Left lung (tissue), 10 donors: ENCODE measurements around the gene ATP7B. TPM values are rescaled to one million over a fixed set of nuclear protein-coding genes. Genes with fewer than 3 reads are reported as not detected.

Experiments used
- ATAC-seq: fragments of 200-7000 bp; cut with Tn5 transposase; one replicate; pipeline ENCODE4 v1.9.1; 2020; ENCODE audit warnings: moderate library complexity
- DNase-seq, 4 donors: peaks; one replicate each; pipeline ENCODE4 v3.0.0-alpha.2; 2013 to 2020
- H3K27ac ChIP-seq, 2 donors: fragments of 200-600 bp; sonication (generic) in 1 of 2; one replicate each; pipeline versions ENCODE4 v1.5.0 to v1.8.0; 2020 to 2021
- H3K27me3 ChIP-seq, 2 donors: fragments of 200-600 bp; sonication (generic) in 1 of 2; one replicate each; pipeline versions ENCODE4 v1.5.0 to v1.8.0; 2020 to 2021
- H3K36me3 ChIP-seq, 2 donors: fragments of 200-600 bp; sonication (generic) in 1 of 2; one replicate each; pipeline versions ENCODE4 v1.5.0 to v1.8.0; 2020 to 2021
- H3K4me1 ChIP-seq, 2 donors: fragments of 200-600 bp; one replicate each; pipeline ENCODE4 v1.8.0; 2021
- H3K4me3 ChIP-seq, 2 donors: fragments of 200-600 bp; sonication (generic) in 1 of 2; one replicate each; pipeline versions ENCODE4 v1.5.0 to v1.8.0; 2020 to 2021; ENCODE audit warnings: mild to moderate bottlenecking in 1 of 2
- H3K9me3 ChIP-seq, 2 donors: fragments of 200-600 bp; sonication (generic) in 1 of 2; one replicate each; pipeline versions ENCODE4 v1.5.0 to v1.8.0; 2020 to 2021
- intact Hi-C, 2 donors: fragments of 100-400 bp; cut with DNase I; formaldehyde crosslinking; loops; one replicate each; pipeline versions ENCODE4 v1.11.2 to v1.14.2; 2022
- polyA plus RNA-seq, 6 donors: library from polyadenylated mRNA; unstranded; fragments of 120-200 nt; gene quantifications; one replicate each; pipeline ENCODE4 v1.2.1, GENCODE V29; 2013; ENCODE audit not compliant: insufficient read length in 6 of 6
- total RNA-seq, 2 donors: library from RNA; stranded (reverse); fragmentation: NEBNext Ultra II Directional; extraction: Animal tissue kit (Norgen Biotek cat#: 25700); gene quantifications; one replicate each; pipeline ENCODE4 v1.2.1, GENCODE V29; 2021
- TF ChIP-seq, protein P1 (sequence below), 2 donors: fragments of 200-600 bp; sonication (generic) in 1 of 2; IDR thresholded peaks; one replicate each; pipeline versions ENCODE4 v1.5.0 to v1.8.0; 2021; ENCODE audit warnings: antibody characterized with exemption in 2 of 2
- donor health status: DM: no; HTN: yes; CAD: no.
- donor health status: DM: no; HTN: no; CAD: no.

ATP7B gene
- total and polyA plus RNA-seq, 8 donors, result 5.9 to 20.5 (median 18.4) TPM

DNA sequence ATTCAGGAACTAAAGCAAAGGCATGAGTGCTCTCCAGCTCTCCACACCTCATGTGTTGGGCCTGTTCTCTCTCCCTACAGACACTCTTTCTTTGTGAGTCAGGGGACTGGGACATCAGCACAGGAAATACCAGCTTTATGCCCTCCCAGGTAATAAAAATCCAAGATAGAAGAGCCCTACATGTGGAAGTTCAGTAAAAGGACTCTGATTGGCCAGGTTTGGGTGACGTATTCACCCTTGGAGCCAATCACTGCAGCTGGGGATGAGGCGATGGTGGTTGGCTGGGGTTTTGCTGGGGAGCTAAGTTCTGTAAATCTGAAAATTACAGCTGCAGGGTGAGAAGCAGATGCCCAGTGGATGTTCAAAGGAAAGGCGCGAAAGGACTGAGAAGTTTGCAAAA is 117.0 kb downstream of the ATP7B start:
- DNase-seq (no peak), ATAC-seq (no peak)
- Histone ChIP-seq H3K27ac (no peak overlapping the region), H3K4me1 (no peaks in the 10 kb centered on the region), H3K36me3 (no peaks in the 10 kb centered on the region), H3K4me3 (no peak overlapping the region), H3K27me3 (no peaks in the 10 kb centered on the region), H3K9me3 (no peaks in the 10 kb centered on the region)
- TF ChIP-seq, protein P1, sequence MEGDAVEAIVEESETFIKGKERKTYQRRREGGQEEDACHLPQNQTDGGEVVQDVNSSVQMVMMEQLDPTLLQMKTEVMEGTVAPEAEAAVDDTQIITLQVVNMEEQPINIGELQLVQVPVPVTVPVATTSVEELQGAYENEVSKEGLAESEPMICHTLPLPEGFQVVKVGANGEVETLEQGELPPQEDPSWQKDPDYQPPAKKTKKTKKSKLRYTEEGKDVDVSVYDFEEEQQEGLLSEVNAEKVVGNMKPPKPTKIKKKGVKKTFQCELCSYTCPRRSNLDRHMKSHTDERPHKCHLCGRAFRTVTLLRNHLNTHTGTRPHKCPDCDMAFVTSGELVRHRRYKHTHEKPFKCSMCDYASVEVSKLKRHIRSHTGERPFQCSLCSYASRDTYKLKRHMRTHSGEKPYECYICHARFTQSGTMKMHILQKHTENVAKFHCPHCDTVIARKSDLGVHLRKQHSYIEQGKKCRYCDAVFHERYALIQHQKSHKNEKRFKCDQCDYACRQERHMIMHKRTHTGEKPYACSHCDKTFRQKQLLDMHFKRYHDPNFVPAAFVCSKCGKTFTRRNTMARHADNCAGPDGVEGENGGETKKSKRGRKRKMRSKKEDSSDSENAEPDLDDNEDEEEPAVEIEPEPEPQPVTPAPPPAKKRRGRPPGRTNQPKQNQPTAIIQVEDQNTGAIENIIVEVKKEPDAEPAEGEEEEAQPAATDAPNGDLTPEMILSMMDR (IDR thresholded peaks at IDR 0.05), result no peak
- intact Hi-C loops, result no loop called here

DNA sequence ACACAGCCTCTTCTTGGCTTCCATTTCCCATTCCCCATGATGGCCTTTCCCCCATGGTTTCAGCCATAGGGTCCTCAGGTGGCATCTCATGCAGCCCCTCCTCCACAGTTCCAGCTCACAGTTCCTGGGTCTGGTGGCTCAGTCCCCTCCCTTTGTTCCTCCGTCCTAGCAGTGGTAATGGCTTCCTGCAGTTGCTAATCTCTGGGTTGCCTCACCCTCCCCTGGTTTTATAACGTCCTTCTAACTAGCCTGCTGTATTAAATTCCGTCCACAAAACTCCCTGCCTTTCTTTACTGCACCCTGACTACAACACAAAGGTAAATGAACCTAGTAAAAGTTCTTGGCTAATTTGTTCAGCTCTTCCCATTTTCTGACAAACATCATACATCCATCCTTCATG is 118.6 kb downstream of the ATP7B start:
- ATAC-seq (no peak), DNase-seq (no peak)
- TF ChIP-seq, protein P1 (IDR thresholded peaks at IDR 0.05), result no peak
- Histone ChIP-seq H3K27me3 (no peaks in the 10 kb centered on the region), H3K4me3 (no peak overlapping the region), H3K27ac (no peak overlapping the region), H3K36me3 (no peaks in the 10 kb centered on the region), H3K4me1 (no peaks in the 10 kb centered on the region), H3K9me3 (no peaks in the 10 kb centered on the region)
- intact Hi-C loops, result no loop called here

- DNase-seq (no peak), ATAC-seq (no peak)
- H3K4me1 ChIP-seq, result no peaks in the 10 kb centered on the region
- H3K4me3 ChIP-seq, result no peak overlapping the region
- H3K36me3 ChIP-seq, result no peaks in the 10 kb centered on the region
- H3K9me3 ChIP-seq, result peaks cover 0 to 9% of the 10 kb centered on the region in 2 donors
- intact Hi-C loops, result no loop called here
- H3K27me3 ChIP-seq, result no peaks in the 10 kb centered on the region
- TF ChIP-seq, protein P1 (IDR thresholded peaks at IDR 0.05), result no peak
- no peak overlapping the region for H3K27ac ChIP-seq
Measured at GRCh38 chr13:51887468-51887867, 123.8 kb downstream of the ATP7B start.

GRCh38 chr13:51885651-51886050 is 125.6 kb downstream of the ATP7B start:
- H3K27me3 ChIP-seq, result no peaks in the 10 kb centered on the region
- H3K4me1 ChIP-seq, result no peaks in the 10 kb centered on the region
- H3K4me3 ChIP-seq, result no peak overlapping the region
- peaks cover 0 to 21% of the 10 kb centered on the region in 2 donors for H3K9me3 ChIP-seq
- intact Hi-C loops, result no loop called here
- ATAC-seq, result no peak
- TF ChIP-seq, protein P1 (IDR thresholded peaks at IDR 0.05), result no peak
- H3K27ac ChIP-seq, result no peak overlapping the region
- no peaks in the 10 kb centered on the region for H3K36me3 ChIP-seq
- no peak for DNase-seq

- TF ChIP-seq, protein P1 (IDR thresholded peaks at IDR 0.05), result no peak
- Histone ChIP-seq H3K27me3 (no peaks in the 10 kb centered on the region), H3K9me3 (peaks cover 0 to 21% of the 10 kb centered on the region in 2 donors), H3K36me3 (no peaks in the 10 kb centered on the region), H3K4me3 (no peak overlapping the region), H3K4me1 (no peaks in the 10 kb centered on the region), H3K27ac (no peak overlapping the region)
- DNase-seq (no peak), ATAC-seq (no peak)
- intact Hi-C loops, result no loop called here
Measured at GRCh38 chr13:51883226-51883600, 128.0 kb downstream of the ATP7B start.

Other genes with a start within 250 kb of the ATP7B start
- 10 to 100 TPM; 11.7 to 12.4 TPM for gene DHRS12, start 207.3 kb downstream of the ATP7B start, total RNA-seq
- gene DHRS12, start 207.3 kb downstream of the ATP7B start, polyA plus RNA-seq, result 10 to 100 TPM; 14.1 to 20.2 (median 15.8) TPM
- under 1 TPM in 1 of 2 donors, not detected in 1; 0.13 TPM for gene TMEM272, start 166.3 kb downstream of the ATP7B start, total RNA-seq
- under 1 TPM; 0.17 to 0.42 (median 0.27) TPM for gene TMEM272, start 166.3 kb downstream of the ATP7B start, polyA plus RNA-seq
- gene CCDC70, start 149.5 kb downstream of the ATP7B start, total RNA-seq, result not detected
- not detected for gene CCDC70, start 149.5 kb downstream of the ATP7B start, polyA plus RNA-seq
- 10 to 100 TPM; 31.2 to 31.9 TPM for gene ALG11, start 948 bp upstream of the ATP7B start, total RNA-seq
- gene ALG11, start 948 bp upstream of the ATP7B start, polyA plus RNA-seq, result 10 to 100 TPM; 27.1 to 34.9 (median 31.3) TPM
- 10 to 100 TPM; 16.9 to 18.2 TPM for gene UTP14C, start 13.2 kb upstream of the ATP7B start, total RNA-seq
- gene UTP14C, start 13.2 kb upstream of the ATP7B start, polyA plus RNA-seq, result 10 to 100 TPM; 28.6 to 33.4 (median 31.8) TPM
- 1 to 10 TPM in 1 of 2 donors, under 1 TPM in 1; 0.41 to 2.4 TPM for gene NEK5, start 117.6 kb upstream of the ATP7B start, total RNA-seq
- gene NEK5, start 117.6 kb upstream of the ATP7B start, polyA plus RNA-seq, result 1 to 10 TPM; 3.0 to 6.9 (median 5.7) TPM
- 10 to 100 TPM in 1 of 2 donors, 1 to 10 TPM in 1; 9.8 to 11.0 TPM for gene NEK3, start 148.1 kb upstream of the ATP7B start, total RNA-seq
- gene NEK3, start 148.1 kb upstream of the ATP7B start, polyA plus RNA-seq, result 10 to 100 TPM; 47.1 to 59.2 (median 56.3) TPM